Hindlimb muscle (tissue), 1 donor: ENCODE data around the gene SLC43A2. TPM values are rescaled to one million over a fixed set of nuclear protein-coding genes. Genes with fewer than 3 reads are reported as not detected.

Experiments
- DNase-seq: peaks from one replicate; pipeline ENCODE4 v3.0.0-alpha.2; 2013
- polyA plus RNA-seq: library from polyadenylated mRNA; unstranded; fragments of 120-200 nt; gene quantifications from one replicate; pipeline ENCODE4 v1.2.1, GENCODE V29; 2013; ENCODE audit not compliant: insufficient read length

Gene SLC43A2
- polyA plus RNA-seq, 1 donor, result 7.8 TPM

DNA sequence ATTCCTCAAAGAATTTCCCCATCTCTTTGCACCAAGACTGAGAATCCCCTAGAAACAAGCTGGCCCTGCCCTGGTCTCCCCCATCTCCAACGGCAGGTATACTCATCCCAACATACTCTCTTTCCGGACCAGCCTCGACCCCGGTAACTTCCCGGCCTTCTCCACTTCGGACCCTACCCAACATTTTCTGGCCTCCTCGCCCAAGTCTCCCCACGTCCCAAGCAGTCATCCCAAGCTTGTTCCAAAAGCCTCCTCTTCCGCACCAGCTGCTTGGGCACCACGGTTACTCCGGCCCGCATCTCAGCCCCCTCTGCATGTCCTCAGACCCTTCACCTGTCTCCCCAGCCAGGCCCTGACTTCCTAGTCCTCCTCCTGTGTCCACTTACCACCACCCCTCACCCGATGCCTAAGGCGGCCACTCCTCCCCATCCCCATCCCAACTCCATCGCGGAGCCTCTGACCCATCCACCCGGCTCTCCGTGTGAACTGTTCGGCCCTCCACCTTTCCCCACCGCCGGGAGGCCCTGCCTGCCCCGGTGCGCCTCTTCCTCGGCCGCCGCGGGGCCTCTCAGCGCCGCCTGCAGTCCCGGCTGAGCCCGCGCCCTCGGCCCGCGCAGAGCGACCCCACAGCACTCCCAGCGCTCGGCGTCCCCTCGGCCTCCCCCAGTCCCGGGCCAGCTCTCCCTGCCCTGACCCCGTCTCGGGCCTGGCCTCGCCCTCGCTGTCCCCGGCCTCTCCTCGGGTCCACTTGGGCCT lies 67.0 kb downstream of the SLC43A2 start:
- DNase-seq, result no peak

DNA sequence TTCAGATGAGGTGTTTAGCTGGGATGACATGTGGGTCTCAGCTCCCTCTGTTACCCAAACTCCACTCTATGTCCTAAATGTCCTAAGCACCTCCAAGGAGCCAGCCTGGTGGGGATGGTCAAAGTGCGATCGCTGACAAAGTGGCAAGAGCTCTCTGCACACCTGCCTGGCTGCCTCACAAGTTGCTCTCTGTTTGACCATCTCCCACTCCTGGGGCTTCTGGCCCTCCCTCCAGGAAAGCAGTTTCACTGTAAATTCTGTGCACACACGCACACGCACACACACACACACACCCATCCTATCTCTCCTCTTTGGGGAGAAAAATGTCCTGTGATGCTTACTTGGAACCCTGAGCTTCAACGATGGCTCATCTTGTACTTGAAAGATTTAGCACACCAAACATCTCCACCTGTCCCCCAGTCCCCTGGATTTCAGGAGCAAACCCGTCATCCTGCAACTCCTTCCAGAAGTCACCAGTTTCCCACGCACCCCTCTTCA lies 67.7 kb downstream of the SLC43A2 start:
- DNase-seq, result no peak

DNA sequence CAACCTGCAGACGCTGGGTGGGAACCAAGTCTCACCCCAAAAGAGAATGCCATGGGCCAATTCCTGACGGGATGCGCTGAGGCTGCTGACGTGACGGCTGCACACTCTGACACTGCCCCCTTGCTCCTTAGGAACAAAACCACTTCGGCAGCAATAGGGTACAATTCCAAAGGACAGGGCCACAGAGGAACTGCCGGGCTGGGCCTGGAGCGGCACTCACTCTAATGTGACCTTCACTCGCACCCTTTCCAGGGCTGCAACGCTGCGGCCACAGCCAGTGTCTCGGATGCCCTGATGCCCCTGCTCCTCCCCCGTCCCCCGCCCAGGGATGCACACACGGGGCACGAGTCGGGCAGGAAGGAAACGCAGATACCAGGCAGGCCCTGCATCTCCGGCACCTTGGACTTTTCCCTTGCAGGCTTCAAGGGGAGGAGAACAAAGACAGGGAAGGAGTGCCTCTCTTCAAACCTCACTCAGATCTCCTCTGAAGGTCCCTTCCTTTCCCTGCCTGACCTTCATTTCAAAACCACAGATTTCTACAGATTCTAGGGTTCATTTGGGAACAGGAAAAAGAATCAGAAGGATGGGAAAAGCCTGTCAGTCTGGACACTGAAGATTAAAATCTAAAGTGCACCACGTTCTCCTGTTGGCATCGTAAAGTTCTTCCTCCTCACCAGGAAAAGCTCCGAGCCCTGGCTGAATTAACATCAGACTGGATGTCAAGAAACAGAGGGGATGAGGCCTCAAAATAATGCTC lies 68.4 kb downstream of the SLC43A2 start:
- DNase-seq, result no peak

DNA sequence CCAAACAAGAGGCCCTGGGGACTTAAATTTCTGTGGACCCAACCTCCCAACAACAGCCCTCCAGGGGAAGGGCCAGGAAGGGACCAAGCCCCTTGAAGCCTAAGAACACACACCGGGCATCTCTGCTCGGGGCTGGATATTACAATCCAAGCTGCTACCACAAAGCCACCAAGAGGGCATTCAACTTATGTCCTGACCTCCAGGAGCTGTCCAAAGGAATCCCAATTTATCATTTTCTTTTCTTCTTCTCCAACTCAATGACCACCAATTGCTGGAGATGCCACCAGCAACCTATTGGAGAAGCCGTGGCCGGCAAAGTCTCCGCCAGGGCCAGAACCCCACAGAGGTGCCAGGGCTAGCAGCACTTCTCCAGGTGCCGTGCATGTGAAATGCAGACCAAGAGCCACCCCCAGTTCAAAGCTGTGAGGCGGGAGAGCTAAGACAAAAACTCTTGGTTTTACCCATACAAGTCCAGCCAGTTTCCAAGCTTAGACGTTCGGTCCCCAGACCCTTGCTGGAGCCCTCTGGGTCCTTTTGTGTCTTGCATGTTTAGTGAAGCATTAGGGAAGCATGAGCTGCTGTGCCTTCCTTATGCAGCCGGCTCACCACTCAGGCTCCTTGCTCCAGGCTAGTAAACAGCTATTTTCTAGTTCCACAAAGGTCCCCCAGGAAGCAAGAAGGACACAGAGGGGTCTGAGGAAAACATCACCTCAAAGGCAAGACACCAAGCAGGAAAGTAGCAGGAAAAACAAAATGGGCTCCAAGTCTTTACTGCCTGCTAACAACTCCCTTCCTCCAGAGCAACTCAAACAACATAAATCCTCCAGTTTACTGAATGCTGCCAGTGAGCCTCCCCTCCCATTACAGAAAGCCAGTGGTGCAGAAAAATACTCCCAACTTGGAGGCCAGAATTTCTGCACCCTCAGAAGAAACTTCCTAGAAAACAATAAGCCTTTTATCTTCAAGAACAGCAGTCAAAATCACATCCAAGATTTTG lies 69.3 kb downstream of the SLC43A2 start:
- DNase-seq, result no peak

DNA sequence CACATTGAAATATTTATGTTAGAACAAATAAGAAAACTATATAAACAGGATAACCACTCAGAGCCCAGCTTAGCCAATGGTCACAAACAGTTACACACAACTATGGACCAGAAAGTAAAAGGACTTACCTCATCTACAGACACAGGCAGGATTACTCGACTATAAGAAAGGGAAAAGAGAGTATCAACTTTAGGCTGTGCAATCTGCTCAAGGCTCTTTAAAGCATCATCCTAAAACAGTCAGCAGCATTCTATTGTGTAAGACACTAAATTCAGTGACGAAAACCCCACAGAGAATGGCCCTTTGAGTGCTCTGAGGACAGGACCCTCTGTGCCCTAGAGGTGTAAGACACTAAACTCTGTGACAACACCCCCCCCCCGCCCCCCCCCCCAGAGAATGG lies 70.2 kb downstream of the SLC43A2 start:
- DNase-seq, result no peak

DNA sequence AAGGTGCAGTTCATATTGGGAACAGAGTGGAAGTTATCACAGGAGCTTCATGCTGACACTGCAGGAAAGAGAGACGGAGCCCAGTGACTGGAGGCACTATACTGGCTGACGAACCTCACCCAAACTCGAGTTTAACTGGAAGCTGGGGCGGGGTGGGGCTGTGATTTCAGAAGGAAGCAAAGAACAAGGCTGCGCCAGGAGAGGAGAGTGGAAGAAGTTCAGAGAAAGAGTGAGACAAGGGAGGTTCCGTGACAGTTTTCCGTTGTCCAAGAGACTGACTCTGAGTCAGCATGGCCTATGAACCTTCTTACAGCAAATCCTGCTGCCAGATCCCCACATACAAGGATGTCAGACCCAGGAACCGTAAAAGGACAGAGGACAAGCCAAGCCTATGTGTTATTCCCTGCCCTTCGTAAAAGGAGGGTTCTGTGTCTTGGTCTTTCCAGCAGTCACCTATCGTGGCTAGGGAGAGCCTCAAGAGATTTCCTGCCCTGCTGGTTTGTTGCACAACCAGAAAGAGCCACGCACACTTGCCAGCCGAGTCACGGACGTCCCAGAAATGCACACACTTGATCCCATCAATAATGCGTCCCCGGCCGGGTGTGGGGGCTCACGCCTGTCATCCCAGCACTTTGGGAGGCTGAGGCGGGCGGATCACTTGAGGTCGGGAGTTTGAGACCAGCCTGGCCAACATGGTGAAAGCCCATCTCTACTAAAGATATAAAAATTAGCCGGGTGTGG lies 71.1 kb downstream of the SLC43A2 start:
- no peak for DNase-seq

DNA sequence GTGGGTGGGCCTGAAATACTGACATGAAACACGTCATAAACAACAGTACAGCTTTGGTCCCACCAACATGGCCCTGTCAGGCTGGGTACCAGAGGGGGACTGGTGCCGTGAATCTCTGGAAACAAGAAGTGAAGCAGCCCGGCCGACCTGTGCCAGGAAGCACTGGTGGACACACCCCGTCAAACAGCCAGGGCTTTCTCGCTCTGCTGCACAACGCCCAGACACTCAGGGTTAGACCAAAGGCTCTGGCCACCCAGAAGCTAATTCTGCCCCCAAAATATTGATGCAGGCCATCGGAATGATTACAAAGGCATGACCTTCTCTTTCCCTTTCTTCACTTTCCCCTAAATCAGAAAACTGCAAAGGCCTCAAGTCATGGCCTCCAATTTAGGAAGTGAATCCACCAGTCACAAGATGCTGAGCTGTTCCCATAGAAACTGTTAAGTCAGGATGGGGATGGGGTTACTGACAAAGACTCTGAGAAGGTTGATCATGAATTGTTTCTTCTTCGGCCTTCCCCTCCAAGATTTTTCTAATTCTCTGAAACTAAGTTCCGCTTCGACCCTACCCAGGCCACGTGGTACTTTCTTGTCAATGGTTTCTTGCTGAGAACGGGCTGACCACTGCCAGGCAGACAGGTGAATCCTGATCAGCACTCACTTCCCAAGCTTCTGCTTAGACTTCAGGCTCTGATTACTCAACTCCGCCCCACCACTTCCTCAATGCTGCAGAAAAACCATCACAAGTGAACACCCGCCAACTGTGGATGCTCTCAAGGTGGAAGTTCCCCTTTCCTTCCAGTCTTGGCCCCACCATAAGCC lies 72.8 kb downstream of the SLC43A2 start:
- DNase-seq, result no peak

DNA sequence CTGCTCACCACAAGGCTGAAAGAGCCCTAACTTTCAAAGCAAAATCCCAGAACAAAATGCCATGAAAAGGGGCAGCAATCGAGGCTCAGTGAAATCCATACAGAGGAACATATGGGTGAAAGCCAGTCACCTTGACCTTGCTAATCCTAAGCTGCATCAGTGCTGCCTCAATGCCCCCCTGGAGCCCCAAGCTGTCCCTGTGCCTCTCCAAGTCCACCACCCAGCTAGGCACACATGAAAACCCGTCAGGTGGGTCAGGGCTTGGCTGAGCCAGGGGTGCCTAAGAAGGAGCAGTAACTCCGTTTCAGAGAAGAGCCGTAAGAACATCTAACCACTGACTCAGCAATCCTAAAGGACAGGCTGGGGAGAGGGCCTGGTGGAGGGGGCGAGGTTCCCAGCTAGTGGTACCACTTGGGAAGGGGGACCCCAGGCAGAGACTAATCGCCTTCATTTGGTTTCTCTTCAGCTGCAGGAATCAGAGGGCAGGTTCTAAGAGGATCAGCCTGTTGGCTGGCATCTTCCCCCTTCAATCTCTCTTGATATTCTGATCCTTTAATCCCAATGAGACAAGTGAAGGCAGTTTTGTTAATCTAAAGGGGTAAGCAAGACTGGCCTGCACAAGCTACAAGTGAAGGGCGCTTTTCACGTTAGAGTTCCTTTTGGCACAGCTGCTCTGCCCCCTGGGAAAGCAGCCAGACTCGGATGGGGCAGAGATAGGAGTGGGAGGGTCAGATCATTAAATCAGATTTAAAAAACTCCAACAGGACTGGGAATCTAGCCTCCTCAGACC lies 73.7 kb downstream of the SLC43A2 start:
- no peak for DNase-seq

DNA sequence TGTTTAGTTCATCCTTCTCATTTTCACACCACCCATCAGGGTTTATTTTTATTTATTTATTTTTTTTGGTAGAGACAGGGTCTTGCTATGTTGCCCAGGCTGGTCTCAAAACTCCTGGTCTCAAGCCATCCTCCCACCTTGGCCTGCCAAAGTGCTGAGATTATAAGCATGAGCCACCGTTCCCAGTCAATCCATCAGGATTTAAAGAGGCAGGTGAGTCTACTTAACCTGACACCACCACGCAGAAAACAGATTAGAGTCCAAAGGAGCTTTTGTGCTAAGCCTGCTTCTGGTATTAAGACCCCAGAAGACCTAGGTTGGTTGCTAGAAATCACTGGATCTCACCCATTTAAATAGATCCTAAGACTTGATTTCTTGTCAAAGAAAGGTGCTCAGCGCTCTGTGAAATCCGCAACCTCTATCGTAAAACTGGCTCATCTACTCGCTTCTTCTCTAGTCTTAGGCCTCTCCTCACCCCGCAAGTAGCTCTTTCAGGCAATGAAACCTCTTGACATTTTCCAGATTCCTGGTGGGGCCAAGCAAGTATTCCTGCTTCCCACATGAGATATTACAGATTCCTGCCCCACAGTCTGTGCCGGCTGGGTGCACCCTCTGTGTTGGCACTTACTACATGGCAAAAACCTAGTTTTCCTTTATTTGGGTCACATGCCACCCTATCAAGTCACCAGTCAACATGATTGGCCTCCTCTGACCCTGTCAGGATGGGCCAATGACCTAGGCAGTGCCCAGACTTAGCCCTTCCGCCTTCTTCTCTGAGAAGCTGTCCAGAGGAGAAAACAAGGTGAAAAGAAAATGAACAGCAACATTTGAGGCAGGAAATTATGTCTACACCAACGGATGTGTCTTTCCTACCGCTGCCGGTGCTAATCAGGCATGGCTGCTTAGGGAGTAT lies 75.0 kb downstream of the SLC43A2 start:
- DNase-seq, result no peak

DNA sequence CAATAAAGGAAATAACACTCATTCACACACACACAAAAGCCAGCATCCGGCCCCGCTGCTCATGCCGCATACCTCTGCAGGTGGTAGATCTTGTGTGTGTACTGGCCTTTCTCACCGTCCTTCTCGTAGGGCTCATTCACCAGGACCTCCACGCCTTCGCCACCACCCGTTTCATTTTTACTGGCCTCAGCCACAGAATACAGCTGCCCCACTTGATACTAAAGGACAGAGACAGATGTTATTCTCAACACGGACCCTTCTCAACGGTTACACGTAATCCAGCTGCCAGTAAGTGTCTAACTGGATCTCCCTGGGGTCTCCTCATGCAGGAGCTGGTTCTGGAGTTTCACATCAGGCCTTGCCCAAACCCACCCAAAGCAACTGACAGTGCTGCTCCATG lies 75.7 kb downstream of the SLC43A2 start:
- no peak for DNase-seq

DNA sequence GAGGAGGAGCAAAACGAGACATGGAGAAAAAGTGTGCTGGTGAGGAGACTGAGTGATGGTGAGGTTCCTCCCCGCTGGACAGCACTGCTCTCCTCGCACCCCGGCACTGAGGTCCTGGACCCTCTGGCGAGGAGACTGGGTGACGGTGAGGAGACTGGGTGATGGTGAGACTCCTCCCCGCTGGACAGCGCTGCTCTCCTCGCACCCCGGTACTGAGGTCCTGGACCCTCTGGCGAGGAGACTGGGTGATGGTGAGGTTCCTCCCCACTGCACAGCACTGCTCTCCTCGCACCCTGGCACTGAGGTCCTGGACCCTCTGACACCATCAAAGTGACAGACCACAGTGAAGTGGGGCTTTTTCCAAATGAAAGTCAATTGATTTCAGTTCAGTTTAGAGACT lies 76.9 kb downstream of the SLC43A2 start:
- DNase-seq, result no peak

DNA sequence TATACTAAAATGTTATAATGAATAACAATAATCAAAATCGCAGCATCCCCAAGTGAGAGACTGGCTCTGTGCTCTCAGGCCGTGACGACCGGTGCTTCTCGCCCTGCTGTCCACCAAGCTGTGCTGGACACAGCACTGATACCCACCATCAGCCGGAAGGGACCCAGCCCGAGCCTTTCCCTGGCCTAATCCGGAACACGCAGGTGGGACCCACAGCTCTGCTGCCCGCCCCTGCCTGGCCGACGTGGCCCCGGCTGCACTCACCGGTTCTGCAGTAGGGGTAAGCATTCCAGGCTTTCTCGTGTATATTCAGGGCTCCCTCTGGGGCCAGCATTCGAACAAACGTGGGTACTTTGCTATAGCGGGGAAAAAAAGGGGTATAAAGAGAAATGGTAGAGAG lies 80.6 kb downstream of the SLC43A2 start:
- DNase-seq, result no peak

DNA sequence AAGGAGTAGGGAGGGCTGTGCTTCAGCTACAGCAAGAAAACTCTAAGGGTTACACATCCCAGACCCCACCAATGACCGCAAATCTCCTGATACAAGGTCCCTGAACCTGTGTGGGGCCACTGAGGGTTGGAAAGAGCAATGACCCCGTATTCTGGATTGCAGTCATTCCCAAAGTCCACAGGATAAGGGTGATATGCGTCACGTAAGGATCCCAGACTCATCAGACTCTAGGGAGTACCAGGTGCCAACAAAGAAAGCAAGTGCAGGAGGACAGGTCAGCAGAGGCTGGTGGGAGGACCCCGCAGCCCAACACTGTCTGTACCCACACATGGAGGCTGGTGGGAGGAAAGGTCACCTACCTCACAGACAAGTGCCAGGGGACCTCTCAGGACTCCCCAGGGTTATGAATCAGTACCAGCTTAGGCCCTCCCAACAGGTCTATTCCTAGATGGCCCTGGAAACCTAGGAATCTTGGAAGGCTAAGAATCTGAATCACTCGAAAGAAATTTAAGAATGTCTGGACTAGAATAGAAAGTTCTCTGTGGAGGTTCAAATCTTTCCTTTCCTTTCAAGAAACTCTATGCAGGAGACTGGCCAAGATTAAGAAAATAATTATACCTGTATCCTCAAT lies 82.2 kb downstream of the SLC43A2 start:
- no peak for DNase-seq

DNA sequence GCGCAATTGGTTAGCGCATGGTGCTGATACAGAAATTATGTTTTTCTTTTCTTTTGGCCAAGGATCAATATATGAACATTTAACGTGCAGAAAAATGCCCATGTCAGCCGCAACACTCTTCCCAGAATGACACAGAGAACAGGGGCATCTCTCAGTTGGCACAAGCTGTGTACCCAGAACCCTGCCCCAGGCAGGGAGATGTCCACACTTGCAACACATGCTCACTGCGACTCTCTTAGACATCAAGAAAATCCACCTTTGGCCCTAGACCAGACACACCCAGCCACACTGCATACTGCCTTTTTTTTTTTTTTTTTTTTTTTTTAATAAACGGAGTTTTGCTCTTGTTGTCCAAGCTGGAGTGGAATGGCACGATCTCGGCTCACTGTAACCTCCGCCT lies 83.0 kb downstream of the SLC43A2 start:
- DNase-seq, result no peak

DNA sequence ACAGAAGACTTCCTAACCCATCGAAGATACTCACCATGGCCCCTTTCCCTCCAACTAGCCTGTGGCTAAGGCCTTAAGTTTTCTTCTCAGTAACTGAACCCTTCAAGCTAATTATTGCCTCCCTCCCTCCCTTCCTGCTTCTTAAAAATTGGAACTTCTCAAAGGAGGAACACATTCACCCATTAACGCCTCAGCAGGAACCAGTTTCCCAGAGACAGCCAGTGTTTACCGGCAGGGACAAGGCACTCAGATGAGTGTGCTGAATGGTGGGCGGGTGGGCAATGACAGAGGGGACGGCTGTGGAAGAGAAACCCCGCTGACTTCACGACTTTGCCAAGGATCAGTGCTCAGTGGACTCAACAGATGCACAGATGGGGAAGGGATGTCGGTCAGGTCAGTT lies 86.3 kb downstream of the SLC43A2 start:
- DNase-seq, result no peak

DNA sequence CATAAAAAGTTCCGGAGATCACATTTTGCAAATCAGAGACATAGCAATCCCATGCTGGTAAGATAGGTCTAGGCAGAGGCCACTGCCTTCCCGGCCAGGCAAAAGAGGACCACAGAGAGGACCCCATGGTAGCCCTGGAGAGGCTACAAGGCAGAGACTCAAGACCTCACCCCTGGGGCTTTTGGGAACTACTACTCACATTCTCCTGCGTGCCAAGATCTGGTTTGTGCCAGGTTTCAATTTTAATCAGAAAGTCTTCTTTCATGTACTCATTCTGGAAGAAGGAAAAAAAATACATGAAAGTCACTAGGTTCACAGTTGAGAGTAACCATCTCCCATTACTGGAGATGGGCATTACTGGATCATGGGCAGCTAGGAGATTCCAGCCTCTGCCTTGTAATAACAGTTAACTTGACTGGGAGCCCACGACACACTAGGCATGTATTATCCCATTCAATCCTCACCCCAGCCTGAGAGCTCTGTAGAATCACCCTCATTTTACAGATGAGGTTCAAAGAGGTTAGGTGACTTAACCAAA lies 87.2 kb downstream of the SLC43A2 start:
- no peak for DNase-seq

DNA sequence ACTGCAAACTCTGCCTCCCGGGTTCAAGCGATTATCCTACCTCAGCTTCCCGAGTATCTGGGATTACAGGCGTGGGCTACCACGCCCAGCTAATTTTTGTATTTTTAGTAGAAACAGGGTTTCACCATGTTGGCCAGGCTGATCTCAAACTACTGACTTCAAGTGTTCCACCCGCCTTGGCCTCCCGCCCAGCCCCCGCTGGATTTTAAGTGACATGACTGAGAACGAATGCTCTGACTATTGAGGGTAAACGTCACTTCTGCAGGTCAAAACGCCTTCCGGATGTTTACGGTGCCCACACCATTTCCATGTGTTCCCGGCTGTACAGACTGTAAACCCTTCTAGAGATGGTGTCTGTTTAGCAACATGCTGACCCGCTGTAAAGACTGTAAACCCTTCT lies 88.8 kb downstream of the SLC43A2 start:
- no peak for DNase-seq

DNA sequence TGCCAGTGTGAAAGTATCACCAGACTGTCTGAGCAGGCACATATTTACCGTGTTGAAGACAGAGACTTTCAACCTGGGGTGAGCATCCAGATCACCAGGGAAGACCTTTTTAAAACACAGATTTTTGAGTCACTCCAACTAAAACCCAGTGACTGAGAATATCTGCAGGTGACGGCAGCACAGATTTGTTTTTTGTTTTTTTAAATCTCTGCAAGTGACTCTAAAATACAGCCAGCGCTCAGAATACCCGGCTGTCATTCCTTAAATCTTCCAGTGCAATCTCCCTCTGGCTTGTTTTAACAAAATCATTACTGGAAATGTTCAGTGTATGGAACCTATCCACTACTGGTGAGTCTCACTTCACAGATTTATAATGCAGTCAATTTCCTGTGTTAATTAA lies 92.9 kb downstream of the SLC43A2 start:
- DNase-seq, result no peak
